IPS-20b (cell line): Measurements from ENCODE around the gene POLR2E.
A peak's percentile ranks its signal among the peaks of the same experiment; 100 is the strongest.

Experiments
- H3K27ac ChIP-seq: one replicate; pipeline ENCODE4 v1.5.1; 2013; ENCODE audit warnings: low read length
- H3K27me3 ChIP-seq: 2 replicates; pipeline ENCODE4 v1.6.1; 2013; ENCODE audit warnings: mild to moderate bottlenecking, low read length, inconsistent platforms; ENCODE audit not compliant: insufficient read depth
- H3K36me3 ChIP-seq: 2 replicates; pipeline ENCODE4 v1.6.1; 2013; ENCODE audit warnings: low read depth, mild to moderate bottlenecking, inconsistent platforms, low read length, moderate library complexity; ENCODE audit not compliant: insufficient read depth
- H3K4me1 ChIP-seq: 2 replicates; pipeline ENCODE4 v1.6.1; 2013; ENCODE audit warnings: mild to moderate bottlenecking, control low read depth, inconsistent platforms, low read length, moderate library complexity; ENCODE audit not compliant: insufficient read depth
- H3K4me3 ChIP-seq: 2 replicates; pipeline ENCODE4 v1.5.1; 2013; ENCODE audit warnings: mild to moderate bottlenecking, low read length, inconsistent platforms
- H3K9ac ChIP-seq: 2 replicates; pipeline ENCODE4 v1.6.1; 2013; ENCODE audit warnings: low read depth, mild to moderate bottlenecking, inconsistent platforms, low read length, moderate library complexity
- H3K9me3 ChIP-seq: 2 replicates; pipeline ENCODE4 v1.6.1; 2013; ENCODE audit warnings: mild to moderate bottlenecking, low read depth, low read length, inconsistent platforms; ENCODE audit not compliant: insufficient read depth

Gene POLR2E

GRCh38 chr19:1107661-1108261 lies 12.6 kb upstream of the POLR2E start:
- H3K9me3 ChIP-seq: no peaks in the 10 kb centered on the region
- no peaks in the 10 kb centered on the region; the same call in 1 of the 2 replicates for H3K4me1 ChIP-seq
- H3K36me3 ChIP-seq: peaks cover 21% of the 10 kb centered on the region
- H3K27ac ChIP-seq: no peak overlapping the region
- no peak overlapping the region for H3K9ac ChIP-seq
- H3K27me3 ChIP-seq: no peaks in the 10 kb centered on the region
- no peak overlapping the region for H3K4me3 ChIP-seq

GRCh38 chr19:1106841-1107660 lies 11.9 kb upstream of the POLR2E start:
- H3K4me3 ChIP-seq: no peak overlapping the region
- H3K36me3 ChIP-seq: peaks cover 21% of the 10 kb centered on the region
- H3K27me3 ChIP-seq: no peaks in the 10 kb centered on the region
- no peak overlapping the region for H3K27ac ChIP-seq
- no peaks in the 10 kb centered on the region for H3K9me3 ChIP-seq
- H3K4me1 ChIP-seq: no peaks in the 10 kb centered on the region; the same call in 1 of the 2 replicates
- H3K9ac ChIP-seq: no peak overlapping the region

GRCh38 chr19:1105873-1106840 lies 11.0 kb upstream of the POLR2E start:
- Histone ChIP-seq H3K27me3 (no peaks in the 10 kb centered on the region), H3K4me3 (no peak overlapping the region), H3K9me3 (no peaks in the 10 kb centered on the region), H3K4me1 (peaks cover 5% of the 10 kb centered on the region; the same call in 1 of the 2 replicates), H3K9ac (no peak overlapping the region), H3K27ac (no peak overlapping the region), H3K36me3 (peaks cover 21% of the 10 kb centered on the region)

GRCh38 chr19:1105008-1105872 lies 10.1 kb upstream of the POLR2E start:
- H3K27me3 ChIP-seq: no peaks in the 10 kb centered on the region
- no peaks in the 10 kb centered on the region for H3K9me3 ChIP-seq
- H3K4me1 ChIP-seq: peaks cover 5% of the 10 kb centered on the region; the same call in 1 of the 2 replicates
- H3K27ac ChIP-seq: peak overlapping the region; percentile 57
- peaks cover 21% of the 10 kb centered on the region for H3K36me3 ChIP-seq
- H3K4me3 ChIP-seq: peak overlapping the region; percentile 85
- peak overlapping the region; percentile 86 for H3K9ac ChIP-seq

GRCh38 chr19:1104311-1105007 lies 9.3 kb upstream of the POLR2E start:
- Histone ChIP-seq H3K9me3 (no peaks in the 10 kb centered on the region), H3K36me3 (peaks cover 21% of the 10 kb centered on the region), H3K27ac (peak overlapping the region; percentile 57), H3K27me3 (no peaks in the 10 kb centered on the region), H3K9ac (peak overlapping the region; percentile 86), H3K4me1 (peaks cover 5% of the 10 kb centered on the region; the same call in 1 of the 2 replicates), H3K4me3 (peak overlapping the region; percentile 85)

GRCh38 chr19:1103708-1104310 lies 8.6 kb upstream of the POLR2E start, which contains the start of gene GPX4:
GPX4 (plus strand) TSS chr19:1103994; CDS start chr19:1104044, 50 bp downstream.
- peak within 1 kb of the TSS; percentile 57 for H3K27ac ChIP-seq
- H3K9me3 ChIP-seq: no peaks in the 10 kb centered on the region
- H3K36me3 ChIP-seq: peaks cover 21% of the 10 kb centered on the region
- no peaks in the 10 kb centered on the region for H3K27me3 ChIP-seq
- H3K4me1 ChIP-seq: peaks cover 5% of the 10 kb centered on the region; the same call in 1 of the 2 replicates
- H3K9ac ChIP-seq: peak within 1 kb of the TSS; percentile 86
- peak within 1 kb of the TSS; percentile 85 for H3K4me3 ChIP-seq

GRCh38 chr19:1103132-1103707 lies 8.0 kb upstream of the POLR2E start:
- Histone ChIP-seq H3K9ac (no peak overlapping the region), H3K36me3 (peaks cover 21% of the 10 kb centered on the region), H3K27ac (no peak overlapping the region), H3K4me3 (peak overlapping the region; percentile 46; the same call in 1 of the 2 replicates), H3K9me3 (no peaks in the 10 kb centered on the region), H3K4me1 (peaks cover 5% of the 10 kb centered on the region; the same call in 1 of the 2 replicates), H3K27me3 (no peaks in the 10 kb centered on the region)

GRCh38 chr19:1102407-1103131 lies 7.4 kb upstream of the POLR2E start:
- H3K27ac ChIP-seq: no peak overlapping the region
- H3K4me1 ChIP-seq: peaks cover 5% of the 10 kb centered on the region; the same call in 1 of the 2 replicates
- no peaks in the 10 kb centered on the region for H3K9me3 ChIP-seq
- peaks cover 18% of the 10 kb centered on the region for H3K36me3 ChIP-seq
- H3K9ac ChIP-seq: no peak overlapping the region; the same call in 1 of the 2 replicates
- H3K4me3 ChIP-seq: no peak overlapping the region
- no peaks in the 10 kb centered on the region for H3K27me3 ChIP-seq

GRCh38 chr19:1101337-1101698 lies 6.1 kb upstream of the POLR2E start:
- peaks cover 5% of the 10 kb centered on the region for H3K36me3 ChIP-seq
- H3K4me3 ChIP-seq: no peak overlapping the region
- peaks cover 5% of the 10 kb centered on the region; the same call in 1 of the 2 replicates for H3K4me1 ChIP-seq
- peak overlapping the region; percentile 66; the same call in 1 of the 2 replicates for H3K9ac ChIP-seq
- H3K27me3 ChIP-seq: no peaks in the 10 kb centered on the region
- H3K27ac ChIP-seq: peak overlapping the region; percentile 59
- H3K9me3 ChIP-seq: no peaks in the 10 kb centered on the region
